Islet precursor cell (in vitro differentiated cells): ENCODE data around the gene SLC25A23.
"Not testable (repeated sequence)": the region's sequence is repeated elsewhere in the genome, so short reads cannot be mapped to it uniquely, and the experiment has no call there.

Experiments
- DNase-seq: peaks from one replicate; pipeline ENCODE4 v3.0.0-alpha.2; 2018

SLC25A23 gene

DNA sequence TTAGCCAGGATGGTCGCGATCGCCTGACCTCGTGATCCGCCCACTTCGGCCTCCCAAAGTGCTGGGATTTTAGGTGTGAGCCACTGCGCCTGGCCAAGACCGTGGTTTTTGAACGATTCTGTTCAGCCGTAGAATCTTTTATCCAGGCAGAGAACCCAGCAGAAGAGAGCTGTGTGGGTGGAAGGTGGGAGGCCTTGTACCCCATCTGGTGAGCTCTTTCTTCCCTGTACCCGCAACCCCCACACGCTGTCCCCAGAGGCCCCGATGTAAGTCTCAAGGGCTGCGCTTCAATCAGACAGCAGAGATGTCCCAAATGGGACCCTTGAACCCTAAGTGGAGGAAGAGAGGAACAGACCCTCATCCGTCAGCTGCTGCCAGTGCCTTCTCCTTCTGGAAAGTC, 3.7 kb downstream of the SLC25A23 start:
- DNase-seq: no peak

DNA sequence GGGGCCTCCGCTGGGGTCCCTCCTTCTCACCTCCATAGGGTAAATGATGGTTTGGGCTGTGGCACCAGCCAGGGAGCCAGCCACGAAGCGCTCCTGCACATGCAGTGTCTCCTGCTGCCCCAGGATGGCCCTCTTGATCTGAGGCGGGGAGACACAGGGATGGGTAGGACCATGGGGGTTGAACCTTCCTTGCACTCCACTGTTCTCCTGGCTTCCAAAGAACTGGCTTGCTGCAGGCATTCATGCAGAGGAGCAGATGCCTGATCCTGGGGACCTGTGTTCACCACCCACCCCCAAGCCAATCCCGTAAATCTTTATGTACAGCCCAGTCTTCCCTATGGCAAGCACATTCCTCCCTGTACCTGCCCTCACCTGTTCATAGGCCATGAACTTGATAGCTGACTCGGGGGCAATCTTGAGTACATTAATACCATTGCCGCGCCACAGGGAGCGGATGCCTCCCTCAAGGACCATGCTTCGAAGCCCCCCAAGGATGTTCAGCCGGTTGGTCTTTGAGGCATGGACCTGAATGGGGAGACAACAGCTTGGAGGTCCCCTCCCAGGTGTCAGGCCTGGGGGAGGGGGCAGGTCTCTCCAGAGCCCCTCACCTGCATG, 5.5 kb downstream of the SLC25A23 start:
- DNase-seq: no peak

DNA sequence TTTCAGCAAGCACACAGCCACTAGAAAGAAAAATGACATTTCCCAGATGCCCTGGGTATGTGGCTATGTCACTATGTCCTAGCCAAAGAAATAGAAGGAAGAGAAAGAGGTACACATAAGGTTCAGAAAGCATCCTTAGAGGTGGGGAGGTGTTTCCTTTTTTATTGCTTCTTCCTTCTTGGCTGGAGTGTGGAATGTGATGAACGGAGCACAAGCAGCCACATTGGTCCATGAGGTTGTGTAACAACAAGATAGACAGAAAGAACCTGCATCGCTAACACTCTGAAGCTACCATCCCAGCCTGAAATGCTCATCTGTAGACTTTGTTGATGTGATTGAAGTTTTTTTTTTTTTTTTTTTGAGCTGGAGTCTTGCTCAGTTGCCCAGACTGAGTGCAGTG, 6.7 kb downstream of the SLC25A23 start:
- no peak for DNase-seq

DNA sequence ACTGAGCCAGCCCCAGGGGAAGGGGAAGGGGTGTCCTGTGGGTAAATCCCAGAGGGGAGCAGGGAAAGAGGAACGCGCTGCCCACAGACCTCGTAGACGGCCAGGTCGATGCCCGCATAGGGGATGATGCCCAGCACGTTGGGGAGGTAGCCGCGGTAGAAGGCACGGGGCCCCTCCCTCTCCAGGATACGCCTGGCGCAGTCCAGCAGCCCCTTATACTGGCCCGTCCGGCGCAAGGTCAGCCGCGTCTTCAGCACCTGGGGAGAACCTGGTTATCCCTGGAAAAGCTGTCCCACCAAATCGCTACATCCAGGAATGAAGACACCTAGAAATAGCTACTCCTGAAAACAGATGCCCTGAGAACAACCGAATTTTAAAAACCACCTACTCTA, 7.4 kb downstream of the SLC25A23 start:
- DNase-seq: no peak

DNA sequence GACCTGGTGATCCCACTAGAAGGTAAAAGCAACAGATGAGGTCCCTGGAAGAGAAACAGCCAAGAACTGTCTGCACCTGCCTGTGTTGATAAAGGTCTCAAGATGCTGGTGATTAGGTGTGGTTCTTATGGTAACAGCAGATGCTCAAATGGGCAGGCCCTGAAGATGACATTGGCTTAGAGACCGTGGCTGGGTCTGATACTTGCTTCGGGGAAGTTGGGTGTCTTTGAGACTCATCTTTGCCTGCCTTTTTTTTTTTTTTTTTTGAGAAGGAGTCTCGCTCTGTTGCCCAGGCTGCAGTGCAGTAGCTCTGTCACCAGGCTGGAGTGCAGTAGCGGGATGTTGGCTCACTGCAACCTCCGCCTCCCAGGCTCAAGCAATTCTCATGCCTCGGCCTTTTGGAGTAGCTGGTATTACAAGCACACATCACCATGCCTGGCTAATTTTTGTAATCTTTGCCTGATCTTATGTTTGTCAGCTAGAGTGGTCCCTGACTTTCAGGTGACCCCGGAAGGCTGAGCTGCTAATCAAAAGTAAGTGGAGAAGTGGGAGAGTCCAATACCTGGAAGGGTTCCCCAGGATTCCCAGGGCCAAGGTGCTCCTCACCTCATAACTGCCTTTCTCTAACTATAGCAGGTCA, 7.9 kb downstream of the SLC25A23 start:
- no peak for DNase-seq

DNA sequence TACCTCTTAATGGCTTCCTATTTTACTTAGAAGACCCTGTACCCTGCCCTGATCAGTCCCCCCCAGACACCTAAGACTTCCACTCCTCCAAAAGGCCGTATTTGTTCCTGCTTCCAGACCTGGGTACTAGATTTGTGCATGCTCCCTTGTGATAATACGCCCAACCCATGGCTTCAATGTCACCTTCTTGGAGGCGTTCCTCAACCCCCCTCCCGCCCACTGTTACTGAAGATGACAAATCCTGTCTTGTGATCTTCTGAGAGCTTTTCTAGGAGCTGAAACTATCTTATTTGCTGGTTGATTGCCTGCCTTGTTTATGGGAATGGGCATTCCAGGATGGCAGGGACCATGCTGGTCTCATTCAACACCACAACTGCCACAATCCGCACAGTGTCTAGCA, 9.4 kb downstream of the SLC25A23 start:
- DNase-seq: no peak

DNA sequence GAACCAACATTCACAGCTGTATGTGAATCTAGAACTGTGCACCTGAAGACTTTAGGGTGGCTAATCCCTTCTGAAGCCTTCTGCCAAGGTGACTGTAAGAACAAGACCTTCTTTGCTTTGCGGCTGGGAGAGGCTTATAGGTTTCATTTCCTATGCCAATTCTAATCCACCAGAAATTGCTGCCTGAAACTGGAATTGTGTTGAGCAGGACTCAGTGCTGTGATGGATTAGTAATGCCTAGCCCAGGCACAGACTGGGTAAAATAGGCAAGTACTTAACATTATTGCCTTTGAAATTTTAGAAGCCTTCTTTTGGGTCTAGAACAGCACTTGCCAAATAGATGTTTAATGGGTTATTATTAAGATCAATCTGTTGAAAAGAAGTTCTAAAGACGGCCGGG, 11.5 kb downstream of the SLC25A23 start:
- DNase-seq: no peak

DNA sequence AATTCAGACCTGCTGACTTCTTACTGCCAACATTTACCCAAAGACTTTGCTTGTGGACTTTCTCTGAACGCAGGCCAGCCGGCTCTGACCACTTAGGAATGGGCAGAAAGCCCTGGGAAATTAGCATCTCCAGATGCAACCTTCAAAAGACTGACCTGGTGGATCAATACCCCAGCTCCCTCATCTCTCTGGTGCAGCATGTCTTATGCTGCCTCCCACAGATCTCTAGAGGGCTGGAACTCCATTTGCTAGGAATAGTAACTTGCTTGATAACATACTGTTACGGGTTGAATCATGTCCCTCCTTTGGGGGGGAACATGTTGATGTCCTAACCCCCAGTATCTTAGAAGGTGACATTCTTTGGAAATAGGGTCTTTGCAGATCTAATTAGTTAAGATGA, 13.1 kb downstream of the SLC25A23 start:
- no peak for DNase-seq

DNA sequence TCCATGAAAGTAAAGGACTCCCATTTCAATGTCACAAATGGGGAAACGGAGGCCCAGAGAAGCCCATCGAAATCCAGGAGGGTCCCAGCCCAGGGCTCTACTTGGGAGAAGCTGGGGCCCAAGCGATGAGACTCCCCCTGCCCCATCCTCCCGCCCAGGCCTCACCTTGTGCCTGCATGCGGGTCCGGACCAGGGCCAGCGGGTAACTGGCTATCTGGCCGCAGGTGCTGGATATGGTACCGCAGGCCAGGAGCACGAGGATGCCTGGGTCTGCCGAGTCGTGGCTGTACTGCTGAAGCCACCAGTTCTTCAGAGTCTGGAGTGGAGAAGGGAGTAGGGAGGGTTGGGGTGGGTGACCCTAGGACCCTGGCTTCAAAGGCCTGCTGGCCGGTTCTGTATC, 15.6 kb downstream of the SLC25A23 start:
- DNase-seq: no peak

DNA sequence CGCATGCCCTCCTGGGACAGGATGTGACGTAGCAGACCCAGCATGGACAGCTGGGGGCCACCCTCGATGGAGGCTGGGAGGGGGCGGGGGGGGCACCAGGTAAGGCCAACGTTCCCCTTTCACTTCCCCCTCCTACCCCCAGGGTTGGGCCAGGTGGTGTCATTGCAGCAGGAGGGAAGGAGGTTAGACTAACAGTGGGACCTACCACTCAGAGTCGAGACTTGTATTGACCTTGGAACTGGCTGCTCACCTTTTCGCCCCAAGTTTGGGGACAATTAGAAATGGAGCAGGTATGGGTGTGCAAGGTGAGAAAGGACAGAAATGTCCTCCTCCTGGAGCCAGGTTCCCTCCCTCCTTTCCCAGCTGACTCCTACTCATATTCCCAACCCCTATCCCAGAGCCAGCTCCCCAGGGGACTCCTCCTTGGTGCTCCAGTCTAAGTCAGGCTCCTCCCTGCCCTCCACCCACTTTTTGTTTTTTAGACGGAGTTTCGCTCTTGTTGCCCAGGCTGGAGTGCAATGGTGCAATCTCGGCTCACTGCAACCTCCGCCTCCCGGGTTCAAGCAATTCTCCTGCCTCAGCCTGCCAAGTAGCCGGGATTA, 17.4 kb downstream of the SLC25A23 start:
- DNase-seq: no peak

DNA sequence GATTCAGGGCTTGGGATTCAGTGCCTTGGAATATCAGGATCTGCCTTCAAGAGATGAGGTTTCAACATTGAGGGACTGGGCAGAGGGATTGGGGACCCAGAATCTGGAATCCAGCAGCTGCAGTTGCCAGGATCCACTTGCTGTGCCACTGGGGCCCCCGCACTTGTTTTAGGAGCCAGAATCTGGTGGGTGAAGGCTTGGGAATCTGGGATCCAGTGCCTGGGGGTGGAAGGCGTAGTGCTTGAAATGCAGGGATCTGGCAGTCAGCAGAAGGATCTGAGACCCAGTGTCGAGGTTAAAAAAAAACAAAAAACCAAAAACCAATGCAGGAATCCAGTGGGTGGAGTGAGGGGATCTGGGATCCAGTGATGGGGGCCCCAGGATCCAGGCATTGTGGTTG, 18.7 kb downstream of the SLC25A23 start:
- DNase-seq: no peak

DNA sequence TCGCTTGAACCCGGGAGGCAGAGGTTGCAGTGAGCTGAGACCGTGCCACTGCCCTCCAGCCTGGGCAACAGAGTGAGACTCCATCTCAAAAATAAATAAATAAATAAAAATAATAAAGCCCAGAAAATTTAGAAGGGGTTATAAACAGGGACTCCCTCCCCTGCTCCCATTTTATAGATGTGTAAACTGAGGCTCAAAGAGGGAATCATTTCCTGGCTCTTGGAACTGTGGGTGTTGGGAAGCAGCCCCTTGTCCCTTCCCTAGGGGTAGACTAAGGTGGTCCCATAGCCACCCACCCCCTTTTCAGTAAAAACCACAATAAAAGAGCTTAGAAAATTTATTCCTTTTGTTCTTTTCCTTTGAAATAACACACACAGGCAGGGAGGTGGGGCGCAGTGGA, 19.8 kb downstream of the SLC25A23 start:
- no peak for DNase-seq

DNA sequence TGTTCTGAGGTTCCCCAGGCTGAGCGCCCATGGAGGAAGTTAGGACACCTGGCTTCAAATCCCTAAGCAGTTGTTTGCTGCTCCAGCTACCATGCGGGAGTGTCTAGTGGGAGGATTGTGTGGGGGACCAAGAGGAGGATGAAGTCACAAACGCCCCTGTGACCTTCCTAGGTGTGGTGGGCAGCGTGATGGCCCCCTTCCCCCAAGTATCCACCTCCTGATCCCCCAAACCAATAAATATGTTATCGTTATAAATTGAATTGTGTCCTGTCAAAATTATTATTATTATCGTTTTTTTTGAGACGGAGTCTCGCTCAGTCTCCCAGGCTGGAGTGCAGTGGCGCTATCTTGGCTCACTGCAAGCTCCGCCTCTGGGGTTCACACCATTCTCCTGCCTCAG, 25.9 kb downstream of the SLC25A23 start, which contains the start of gene SLC25A41:
Gene SLC25A41 (minus strand): TSS at position 101 of the 400 bp plus-strand sequence. CDS start 70 bp downstream, at position 31.
- no peak for DNase-seq

DNA sequence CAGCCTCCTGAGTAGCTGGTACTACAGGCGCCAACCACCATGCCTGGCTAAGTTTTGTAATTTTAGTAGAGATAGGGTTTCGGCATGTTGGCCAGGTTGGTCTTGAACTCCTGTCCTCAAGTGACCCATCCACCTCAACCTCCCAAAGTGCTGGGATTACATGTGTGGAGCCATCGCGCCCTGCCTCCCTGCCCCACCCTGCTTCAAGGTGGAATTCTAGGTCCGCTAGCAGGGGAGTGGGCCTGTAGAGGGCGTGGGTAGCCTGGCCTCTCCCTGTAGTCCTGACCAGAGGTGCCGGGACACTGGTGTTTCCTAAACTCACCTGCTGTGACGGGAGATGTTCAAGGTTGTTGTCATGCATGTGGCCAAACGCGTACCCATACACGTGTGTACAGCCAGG, 26.4 kb downstream of the SLC25A23 start:
- no peak for DNase-seq

DNA sequence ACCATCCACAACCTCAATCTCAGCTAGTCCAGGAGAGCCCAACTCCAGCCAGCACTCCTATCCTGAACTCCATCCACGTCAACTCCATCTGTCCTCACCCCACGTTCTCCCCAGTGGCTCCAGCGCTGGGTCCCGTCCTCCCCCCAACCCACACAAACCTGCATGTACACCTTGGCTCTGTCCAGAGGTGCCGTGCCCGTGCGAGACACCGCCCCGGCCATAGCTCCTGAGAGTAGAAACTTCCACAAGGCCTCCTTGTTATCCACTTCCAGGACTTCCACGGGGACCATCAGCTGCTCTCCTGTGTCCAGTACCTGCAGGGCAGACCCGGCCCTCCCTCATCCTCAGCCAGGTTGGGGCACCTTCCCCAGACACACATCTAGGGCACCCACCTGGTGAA, 27.7 kb downstream of the SLC25A23 start:
- no peak for DNase-seq

DNA sequence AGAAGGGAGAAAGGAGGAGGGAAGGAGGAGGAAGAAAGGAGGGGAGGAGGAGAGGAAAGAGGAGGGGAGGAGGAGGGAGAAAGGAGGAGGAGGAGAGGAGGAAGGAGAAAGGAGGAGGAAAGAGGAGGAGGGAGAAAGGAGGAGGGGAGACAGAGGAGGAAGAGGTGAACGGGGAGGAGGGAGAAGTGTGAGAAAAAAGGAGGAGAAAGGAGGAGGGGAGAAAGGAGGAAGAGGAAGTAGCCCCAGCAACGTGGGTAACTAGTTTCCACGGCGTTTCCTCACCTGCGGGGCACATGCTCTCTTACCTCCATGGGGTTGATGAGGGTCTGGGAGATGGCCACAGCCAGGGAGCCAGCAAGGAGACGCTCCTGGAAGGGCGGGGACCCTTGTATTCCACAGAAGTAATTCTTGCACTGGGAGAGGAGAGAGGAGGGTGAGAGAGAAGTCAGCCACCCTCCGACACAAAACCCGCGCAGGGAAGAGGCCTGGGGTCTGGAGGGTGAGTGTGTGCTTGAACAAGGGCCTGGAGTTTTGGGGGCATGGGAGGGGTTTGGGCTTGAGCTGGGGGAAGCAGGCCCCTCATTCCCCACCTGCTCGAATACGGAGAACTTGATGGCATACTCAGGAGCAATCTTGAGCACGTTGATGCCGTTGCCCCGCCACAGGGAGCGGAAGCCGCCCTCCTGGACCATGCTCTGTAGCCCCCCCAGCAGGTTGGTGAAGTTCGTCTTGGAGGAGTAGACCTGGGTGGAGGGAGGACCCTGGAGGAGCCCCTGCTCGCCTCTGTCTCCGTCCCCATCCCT, 30.0 kb downstream of the SLC25A23 start:
- no peak for DNase-seq

DNA sequence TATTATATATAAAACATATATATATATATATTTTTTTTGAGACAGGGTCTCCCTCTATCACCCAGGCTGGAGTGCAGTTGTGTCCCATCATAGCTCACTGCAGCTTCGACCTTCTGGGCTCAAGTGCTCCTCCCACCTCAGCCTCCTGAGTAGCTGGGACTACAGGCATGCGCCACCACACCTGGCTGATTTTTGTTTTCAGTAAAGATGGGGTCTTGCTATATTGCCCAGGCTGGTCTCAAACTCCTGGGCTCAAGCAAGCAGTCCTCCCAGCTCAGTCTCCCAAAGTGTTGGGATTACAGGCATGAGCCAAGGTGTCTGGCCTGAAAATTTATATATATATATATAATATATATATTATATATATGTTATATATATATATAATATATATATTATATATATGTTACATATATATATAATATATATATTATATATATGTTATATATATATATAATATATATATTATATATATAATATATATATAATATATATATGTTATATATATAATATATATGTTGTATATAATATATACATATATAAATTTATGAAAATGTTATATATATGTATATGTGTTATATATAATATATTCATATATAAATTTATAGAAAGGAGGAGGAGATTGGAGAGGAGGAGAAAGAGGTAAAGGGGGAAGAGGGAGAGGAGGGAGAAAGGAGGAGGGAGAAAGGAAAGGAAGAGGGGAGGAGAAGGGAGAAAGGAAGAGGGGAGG, 30.7 kb downstream of the SLC25A23 start:
- DNase-seq: not testable (repeated sequence)

DNA sequence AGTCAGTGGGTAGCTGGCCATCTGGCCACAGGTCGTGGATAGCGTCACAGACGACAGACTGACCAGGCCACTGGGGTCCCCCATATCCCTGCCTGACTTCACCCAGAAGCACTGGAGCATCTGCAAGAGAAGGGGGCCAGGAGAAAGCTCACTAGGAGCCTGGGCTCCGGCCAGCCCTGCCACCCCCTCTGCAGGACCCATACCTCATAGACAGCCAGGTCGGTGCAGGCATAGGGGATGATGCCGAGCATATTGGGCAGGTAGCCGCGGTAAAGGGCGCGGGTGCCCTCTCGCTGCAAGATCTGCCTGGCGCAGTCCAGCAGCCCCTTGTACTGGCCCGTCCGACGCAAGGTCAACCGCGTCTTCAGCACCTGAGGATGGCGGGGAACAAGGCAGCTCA, 32.5 kb downstream of the SLC25A23 start:
- DNase-seq: peak; percentile 43

DNA sequence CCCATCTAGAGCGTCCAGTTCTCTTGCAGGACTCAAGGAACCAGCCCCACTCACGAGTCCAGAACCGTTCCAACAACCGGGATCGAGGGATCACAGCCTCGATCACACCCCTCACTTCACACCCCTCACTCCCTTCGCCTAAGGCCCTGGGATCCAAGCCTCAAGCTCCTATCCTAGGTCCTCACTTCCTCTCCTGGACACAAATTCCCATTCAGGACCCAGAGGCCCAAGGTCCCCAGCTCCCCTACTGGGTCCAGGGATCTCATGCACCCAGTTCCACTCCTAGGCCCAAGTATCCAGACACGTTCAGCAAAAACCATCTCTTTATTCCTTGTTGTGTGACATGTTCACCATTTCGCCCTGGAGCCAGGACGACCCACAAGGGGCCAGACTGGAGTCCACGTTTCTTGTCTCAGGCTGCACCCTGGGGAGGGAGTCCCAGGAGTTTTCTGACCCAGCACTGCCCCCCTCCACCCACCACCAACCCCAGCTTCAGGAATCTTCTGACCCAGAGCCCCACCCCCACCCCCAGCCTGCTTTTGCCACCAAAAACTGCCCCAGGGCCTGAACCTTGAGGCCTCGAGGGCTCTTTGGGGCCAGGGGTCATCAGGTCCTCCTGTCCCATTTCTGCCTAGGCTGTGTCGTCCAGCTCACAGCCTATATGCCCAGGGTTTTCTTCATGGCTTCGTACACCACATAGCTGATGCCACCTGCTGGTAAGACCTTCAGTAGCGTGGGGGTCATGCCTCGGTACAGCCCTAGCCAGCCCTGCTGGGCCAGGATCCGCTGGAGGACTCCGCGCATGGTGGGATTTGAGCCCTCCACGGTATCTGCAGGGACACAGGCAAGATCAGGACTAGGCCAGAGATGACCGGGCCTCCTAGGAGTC, 33.6 kb downstream of the SLC25A23 start:
- DNase-seq: peak; percentile 53

DNA sequence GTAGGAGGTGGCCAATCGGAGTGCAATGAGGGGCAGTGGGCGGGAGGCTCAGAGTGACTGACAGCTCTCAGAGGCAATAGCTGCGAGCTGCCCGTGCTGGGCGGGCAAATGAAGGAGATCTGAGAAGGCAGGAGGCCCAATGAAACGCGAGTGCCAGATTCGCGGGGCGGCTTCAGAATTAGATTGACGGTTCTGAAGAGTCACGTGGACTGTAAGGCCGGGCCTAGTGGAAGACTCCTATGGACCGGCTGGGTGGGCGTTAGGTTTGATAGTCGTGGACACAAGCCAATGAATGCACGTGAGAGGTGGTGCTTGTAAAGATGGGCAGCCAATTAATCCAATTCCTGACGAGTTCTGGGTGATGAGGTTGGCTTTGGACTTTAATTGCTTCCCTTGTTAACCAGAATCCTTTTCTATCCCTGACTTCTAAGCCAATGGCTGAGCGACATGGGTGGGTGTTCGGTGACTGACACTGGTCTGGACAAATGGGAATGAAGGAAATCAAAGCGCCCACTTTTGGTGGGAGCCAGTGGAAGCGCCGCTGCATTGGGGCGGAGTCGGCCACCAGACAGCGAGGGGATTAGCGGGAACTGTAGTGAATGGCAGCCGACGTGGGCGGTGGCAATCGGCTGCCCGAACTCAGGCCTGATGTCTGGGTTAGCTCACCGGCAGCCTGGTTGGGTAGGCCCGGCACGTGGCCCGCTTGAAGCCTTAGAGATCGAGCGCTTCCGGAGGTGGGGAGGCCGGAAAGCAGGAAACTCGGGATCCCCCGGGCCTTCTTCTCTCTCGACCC, 34.5 kb downstream of the SLC25A23 start:
- peak; percentile 100 for DNase-seq
